ENCODE results near the gene PCSK5.

DNA sequence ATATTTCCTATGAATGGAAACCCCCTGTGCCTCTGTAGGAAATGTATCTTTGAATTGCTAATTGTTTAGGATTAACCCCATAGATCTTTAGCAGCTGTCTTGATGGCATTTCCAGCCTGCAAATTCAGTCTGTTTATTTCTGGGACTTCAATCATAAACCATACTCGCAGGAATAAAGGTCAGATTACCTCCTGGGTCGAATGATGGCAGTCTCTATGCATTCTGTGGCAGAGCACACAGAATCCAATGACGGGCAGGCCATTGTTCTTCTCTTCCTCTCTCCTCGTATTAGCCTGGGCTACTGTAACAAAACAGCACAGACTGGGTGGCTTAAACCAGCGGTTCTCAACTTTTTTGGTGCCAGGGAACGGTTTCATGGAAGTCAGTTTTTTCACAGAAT is 199.9 kb downstream of the PCSK5 start:
- TF ChIP-seq, protein P1, sequence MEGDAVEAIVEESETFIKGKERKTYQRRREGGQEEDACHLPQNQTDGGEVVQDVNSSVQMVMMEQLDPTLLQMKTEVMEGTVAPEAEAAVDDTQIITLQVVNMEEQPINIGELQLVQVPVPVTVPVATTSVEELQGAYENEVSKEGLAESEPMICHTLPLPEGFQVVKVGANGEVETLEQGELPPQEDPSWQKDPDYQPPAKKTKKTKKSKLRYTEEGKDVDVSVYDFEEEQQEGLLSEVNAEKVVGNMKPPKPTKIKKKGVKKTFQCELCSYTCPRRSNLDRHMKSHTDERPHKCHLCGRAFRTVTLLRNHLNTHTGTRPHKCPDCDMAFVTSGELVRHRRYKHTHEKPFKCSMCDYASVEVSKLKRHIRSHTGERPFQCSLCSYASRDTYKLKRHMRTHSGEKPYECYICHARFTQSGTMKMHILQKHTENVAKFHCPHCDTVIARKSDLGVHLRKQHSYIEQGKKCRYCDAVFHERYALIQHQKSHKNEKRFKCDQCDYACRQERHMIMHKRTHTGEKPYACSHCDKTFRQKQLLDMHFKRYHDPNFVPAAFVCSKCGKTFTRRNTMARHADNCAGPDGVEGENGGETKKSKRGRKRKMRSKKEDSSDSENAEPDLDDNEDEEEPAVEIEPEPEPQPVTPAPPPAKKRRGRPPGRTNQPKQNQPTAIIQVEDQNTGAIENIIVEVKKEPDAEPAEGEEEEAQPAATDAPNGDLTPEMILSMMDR (IDR thresholded peaks at IDR 0.05; ENCODE audit: borderline replicate concordance, extremely low read depth, low read length, poor library complexity, severe bottlenecking) = no peak
- TF ChIP-seq EZH2 (IDR thresholded peaks at IDR 0.05; ENCODE audit: borderline replicate concordance, low read depth, low read length, severe bottlenecking) = no peak

All from DND-41 (cell line).